Measurements from ENCODE around the gene CACNG4.
"Not testable (repeated sequence)": the region's sequence is repeated elsewhere in the genome, so short reads cannot be mapped to it uniquely, and the experiment has no call there.

The CACNG4 gene

GRCh38 chr17:66964930-66965800, 658 bp downstream of the CACNG4 start:
- DNase-seq = no peak

GRCh38 chr17:66965801-66966262, 1.3 kb downstream of the CACNG4 start:
- DNase-seq = no peak

DNA sequence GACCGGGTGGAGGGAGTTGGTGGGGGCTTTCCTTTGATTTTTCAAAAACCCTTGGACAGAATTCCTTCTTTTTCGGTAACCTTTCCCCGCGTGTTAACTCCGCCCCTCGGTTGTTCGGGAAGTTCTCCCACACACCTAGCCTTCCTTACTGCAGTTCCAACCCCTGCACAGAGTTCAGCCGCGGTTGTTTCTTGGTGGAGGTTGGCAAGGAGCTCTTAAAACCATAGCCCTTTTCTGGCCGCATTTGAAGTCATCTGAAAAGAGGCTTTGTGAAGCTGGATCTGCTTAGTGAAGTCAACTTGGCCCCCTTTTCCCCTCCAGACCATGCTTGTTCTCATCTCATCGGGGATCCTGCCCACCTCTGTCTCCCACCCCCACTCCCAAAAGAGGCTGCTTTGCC, 1.8 kb downstream of the CACNG4 start:
- DNase-seq = no peak

GRCh38 chr17:66966704-66967418, 2.4 kb downstream of the CACNG4 start:
- no peak for DNase-seq

DNA sequence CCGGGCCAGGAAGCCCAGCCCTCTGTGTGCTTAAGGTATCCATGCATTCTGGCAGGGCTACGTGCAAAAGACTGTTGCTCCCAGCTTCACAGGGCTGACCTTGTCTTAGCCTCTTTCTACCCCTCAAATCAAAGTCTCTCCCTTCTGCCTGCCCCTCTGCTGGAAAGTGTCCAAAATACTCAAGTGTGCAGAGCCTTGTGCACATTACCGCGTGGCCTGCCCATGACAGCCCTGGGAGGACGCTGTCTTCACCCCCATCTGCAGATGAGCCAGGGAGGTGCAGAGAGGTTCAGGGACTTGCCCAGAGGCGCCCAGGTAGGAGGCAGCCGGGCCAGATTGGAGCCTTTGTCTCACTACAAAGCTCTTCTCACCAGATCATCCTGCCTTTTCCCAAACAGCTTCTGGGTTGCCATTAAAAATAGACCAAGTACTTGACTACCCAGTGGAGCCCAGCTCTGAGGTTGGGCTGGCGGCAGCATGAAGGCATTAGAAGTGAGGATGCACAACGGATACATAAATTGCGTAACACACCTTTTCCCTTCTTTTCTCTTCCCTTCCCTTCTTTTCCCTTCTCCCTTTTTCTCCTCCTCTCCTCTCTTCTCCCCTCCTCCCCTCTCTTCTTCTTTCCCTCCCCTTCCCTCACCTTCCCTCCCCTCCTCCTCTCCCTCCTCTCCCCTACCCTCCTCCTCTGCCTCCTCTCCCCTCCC, 3.5 kb downstream of the CACNG4 start:
- DNase-seq = no peak

DNA sequence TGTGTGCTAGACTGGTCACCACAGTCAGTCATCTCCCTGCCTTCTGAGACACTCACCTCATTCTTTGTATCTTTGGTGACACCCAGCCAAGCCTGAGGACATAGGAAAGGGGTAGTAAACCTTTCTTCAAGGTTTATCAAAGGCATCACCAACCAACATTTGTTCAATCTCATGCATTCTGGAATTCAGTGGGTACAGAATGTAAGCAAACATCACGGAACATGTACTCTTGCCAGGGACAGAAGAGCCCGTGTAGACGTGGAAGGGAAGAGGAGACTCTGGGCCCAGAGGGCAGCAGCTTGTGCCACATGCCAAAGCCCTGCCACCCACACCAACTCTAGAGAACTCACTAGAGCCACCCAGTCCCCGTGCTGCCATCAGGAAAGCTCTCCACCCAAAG, 4.4 kb downstream of the CACNG4 start:
- no peak for DNase-seq

DNA sequence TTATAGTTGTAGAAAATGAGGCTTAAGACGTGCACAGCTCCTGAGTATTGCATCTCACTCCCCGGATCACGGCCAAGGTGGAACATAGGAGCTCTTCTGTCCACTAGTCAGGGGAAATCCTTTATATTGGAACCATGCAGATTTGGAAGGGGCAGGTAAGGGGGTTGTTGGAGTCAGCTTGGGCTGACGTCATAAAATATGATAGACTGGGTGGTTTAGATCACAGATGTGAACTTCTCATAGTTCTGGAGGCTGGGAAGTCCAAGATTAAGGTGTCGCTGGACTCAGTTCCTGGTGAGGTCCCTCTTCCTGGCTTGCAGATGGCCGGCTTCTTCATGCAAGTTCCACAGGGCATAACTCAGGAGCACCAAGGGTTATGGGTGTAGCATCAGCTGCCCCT, 5.6 kb downstream of the CACNG4 start:
- no peak for DNase-seq

DNA sequence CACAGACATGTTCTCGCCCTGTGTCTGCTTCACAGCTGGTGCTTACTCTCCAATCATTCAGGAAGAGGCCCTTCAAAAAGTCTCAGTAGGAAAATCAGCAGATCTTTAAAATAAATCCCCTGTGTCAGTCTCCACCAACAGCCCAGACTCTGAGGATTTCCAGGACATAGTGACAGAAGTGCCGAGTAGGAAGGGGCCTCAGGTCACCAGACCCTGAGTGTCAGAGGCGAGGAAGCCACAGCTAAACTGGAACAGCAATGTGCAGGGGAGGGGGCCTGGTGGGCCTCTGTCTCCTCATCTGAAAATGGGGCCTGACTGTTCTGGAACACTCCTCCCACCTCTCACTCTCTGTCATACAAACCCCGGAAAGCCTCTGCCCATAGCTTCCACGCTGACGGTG, 6.3 kb downstream of the CACNG4 start:
- DNase-seq = no peak

- no peak for DNase-seq
These were observed 6.8 kb downstream of the CACNG4 start for GRCh38 chr17:66971264-66971663.

DNA sequence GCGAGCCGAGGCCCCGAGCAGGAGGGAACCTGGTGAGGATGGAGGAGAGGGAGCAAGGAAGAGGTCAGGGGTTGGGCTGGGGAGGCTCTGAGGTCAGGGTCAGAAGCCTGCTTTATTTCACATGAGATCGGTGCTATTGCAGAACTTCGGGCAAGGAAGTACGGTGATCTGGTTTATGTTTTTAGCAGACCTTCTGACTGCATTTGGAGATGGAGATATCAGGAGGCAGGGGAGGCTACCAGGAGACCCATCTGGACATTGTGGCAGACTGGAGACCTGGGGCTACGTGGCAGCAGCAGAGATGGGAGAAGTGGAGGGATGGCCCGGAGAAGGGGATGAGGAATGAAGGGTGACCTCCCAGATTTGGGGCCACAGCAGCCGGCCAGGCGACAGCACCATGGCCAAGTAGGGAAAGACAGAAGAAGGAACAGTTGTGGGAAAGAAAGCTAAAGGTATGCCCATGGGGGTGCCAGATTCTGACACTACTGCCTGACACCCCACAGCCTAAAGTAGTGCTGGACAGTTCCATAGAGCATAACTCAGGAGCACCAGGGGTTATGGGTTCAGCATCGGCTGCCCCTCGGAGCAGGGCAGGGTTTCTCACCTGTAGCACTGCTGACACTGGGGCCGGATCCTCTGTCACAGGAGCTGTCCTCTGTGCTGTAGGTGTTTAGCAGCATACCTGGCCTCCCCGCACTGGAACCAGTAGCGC, 7.4 kb downstream of the CACNG4 start:
- DNase-seq = no peak

GRCh38 chr17:66972442-66972830, 7.9 kb downstream of the CACNG4 start:
- DNase-seq = not testable (repeated sequence)

GRCh38 chr17:66975188-66975587, 10.7 kb downstream of the CACNG4 start:
- no peak for DNase-seq

GRCh38 chr17:66975614-66976378, 11.3 kb downstream of the CACNG4 start:
- DNase-seq = no peak

GRCh38 chr17:66976379-66976663, 11.8 kb downstream of the CACNG4 start:
- no peak for DNase-seq

GRCh38 chr17:66976781-66977201, 12.3 kb downstream of the CACNG4 start:
- DNase-seq = no peak

- no peak for DNase-seq
These were observed 14.1 kb downstream of the CACNG4 start for GRCh38 chr17:66978514-66979061.

DNA sequence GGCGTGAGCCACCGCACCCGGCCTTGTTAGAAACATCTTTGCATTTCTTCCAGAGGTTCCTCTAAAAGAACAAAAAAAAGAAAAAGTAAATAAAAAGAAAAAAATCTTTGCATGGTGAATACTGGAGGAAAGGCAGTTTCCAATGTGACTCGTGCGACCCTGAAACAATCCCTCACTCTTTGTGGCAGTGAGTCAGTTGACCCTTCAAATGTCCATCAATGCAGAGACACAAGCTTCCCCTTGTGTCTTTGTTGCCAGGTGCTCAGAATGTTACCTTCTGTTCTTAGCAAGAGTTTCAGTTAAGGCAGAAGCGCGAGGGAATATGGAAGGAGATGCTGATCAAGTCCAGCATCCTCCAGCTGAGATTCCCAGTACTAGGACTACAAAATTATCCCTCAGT, 16.4 kb downstream of the CACNG4 start:
- DNase-seq = no peak

DNA sequence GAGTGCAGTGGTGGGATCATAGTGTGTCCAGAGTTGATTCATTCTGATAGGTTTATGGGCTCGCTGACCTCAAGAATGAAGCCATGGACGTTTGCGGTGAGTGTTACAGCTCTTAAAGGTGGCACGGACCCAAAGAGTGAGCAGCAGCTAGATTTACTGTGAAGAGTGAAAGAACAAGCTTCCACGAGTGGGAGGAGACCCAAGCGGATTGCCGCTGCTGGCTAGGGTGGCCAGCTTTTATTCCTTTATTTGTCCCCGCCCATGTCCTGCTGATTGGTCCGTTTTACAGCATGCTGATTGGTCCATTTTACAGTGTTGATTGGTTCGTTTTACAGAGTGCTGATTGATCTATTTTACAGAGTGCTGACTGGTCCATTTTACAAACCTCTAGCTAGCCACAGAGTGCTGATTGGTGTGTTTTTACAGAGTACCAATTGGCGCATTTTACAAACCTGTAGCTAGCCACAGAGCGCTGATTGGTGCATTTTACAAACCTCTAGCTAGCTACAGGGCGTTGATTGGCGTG, 17.5 kb downstream of the CACNG4 start:
- no peak for DNase-seq

GRCh38 chr17:66983414-66984021, 19.0 kb downstream of the CACNG4 start:
- DNase-seq = no peak

- DNase-seq = no peak
These were observed 20.2 kb downstream of the CACNG4 start for GRCh38 chr17:66984730-66985129.
